B cell (primary cell): ENCODE results near the gene FES.

ENCODE experiments used
- EZH2 ChIP-seq: IDR thresholded peaks from 2 replicates; pipeline ENCODE4 v1.6.1; 2012; ENCODE audit warnings: borderline replicate concordance, low read depth, mild to moderate bottlenecking, moderate library complexity, low read length; ENCODE audit not compliant: insufficient read depth, poor library complexity, severe bottlenecking
- TF ChIP-seq, protein P1 (sequence below): fragments of 200-600 bp; IDR thresholded peaks from one replicate; pipeline ENCODE4 v1.8.0; 2022; ENCODE audit warnings: antibody characterized with exemption, mild to moderate bottlenecking

DNA sequence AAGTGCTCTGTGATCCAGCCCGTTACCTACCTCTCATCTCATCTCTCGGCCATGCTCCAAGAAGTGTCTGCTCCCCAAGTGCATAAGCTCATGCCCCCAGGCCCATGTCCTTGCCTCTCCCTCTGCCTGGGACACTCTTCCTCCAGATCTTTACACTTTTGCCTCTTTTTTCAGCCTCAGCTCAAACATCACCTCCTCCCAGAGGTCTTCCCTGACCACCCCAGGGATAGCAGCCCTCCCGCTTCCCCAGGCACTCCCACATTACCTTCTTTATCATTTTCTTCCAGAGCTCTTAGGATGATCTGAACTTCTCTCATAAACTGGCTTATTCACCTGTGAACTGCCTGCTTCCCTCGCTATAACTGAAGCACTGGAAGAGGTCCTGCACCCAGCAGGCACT, 18.6 kb upstream of the FES start:
- TF ChIP-seq, protein P1, sequence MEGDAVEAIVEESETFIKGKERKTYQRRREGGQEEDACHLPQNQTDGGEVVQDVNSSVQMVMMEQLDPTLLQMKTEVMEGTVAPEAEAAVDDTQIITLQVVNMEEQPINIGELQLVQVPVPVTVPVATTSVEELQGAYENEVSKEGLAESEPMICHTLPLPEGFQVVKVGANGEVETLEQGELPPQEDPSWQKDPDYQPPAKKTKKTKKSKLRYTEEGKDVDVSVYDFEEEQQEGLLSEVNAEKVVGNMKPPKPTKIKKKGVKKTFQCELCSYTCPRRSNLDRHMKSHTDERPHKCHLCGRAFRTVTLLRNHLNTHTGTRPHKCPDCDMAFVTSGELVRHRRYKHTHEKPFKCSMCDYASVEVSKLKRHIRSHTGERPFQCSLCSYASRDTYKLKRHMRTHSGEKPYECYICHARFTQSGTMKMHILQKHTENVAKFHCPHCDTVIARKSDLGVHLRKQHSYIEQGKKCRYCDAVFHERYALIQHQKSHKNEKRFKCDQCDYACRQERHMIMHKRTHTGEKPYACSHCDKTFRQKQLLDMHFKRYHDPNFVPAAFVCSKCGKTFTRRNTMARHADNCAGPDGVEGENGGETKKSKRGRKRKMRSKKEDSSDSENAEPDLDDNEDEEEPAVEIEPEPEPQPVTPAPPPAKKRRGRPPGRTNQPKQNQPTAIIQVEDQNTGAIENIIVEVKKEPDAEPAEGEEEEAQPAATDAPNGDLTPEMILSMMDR = no peak
- no peak for TF ChIP-seq EZH2
